ENCODE data around the gene CCDC106.

CCDC106 gene

GRCh38 chr19:55647732-55648584, at the start of gene CCDC106:
TSS of gene CCDC106 (plus strand) at chr19:55648212. CDS start at chr19:55649047, 835 bp downstream.
- peak; percentile 68 for FAIRE-seq
- peak; percentile 67 for DNase-seq (ENCODE audit: insufficient read length, low spot score)

GRCh38 chr19:55598719-55599467, 49.1 kb upstream of the CCDC106 start:
- peak; percentile 59 for FAIRE-seq
- DNase-seq (ENCODE audit: insufficient read length, low spot score) = peak; percentile 79

GRCh38 chr19:55599468-55599841, 48.6 kb upstream of the CCDC106 start, which contains the start of gene FIZ1:
TSS of gene FIZ1 (minus strand) at chr19:55599517. CDS start at chr19:55597865, 1,652 bp downstream.
- DNase-seq (ENCODE audit: insufficient read length, low spot score) (peak; percentile 86), FAIRE-seq (peak; percentile 31)

GRCh38 chr19:55599842-55600661, 48.0 kb upstream of the CCDC106 start, which contains the start of gene ZNF524:
TSS of gene ZNF524 (plus strand) at chr19:55600288. CDS start at chr19:55602113, 1,825 bp downstream.
- peak; percentile 82 for FAIRE-seq

GRCh38 chr19:55600662-55601028, 47.4 kb upstream of the CCDC106 start:
- FAIRE-seq (no peak), DNase-seq (ENCODE audit: insufficient read length, low spot score) (no peak)

More at GRCh38 chr19:55599842-55600661, 48.0 kb upstream of the CCDC106 start, which contains the start of gene ZNF524:
- peak; percentile 74 for DNase-seq (ENCODE audit: insufficient read length, low spot score)

GRCh38 chr19:55601084-55601483, 46.9 kb upstream of the CCDC106 start:
- no peak for FAIRE-seq
- no peak for DNase-seq (ENCODE audit: insufficient read length, low spot score)

- DNase-seq (ENCODE audit: insufficient read length, low spot score) = no peak
- FAIRE-seq = no peak
Observed at GRCh38 chr19:55602104-55603001, 45.7 kb upstream of the CCDC106 start.

- FAIRE-seq (no peak), DNase-seq (ENCODE audit: insufficient read length, low spot score) (no peak)
Observed at GRCh38 chr19:55603115-55603514, 44.9 kb upstream of the CCDC106 start.

GRCh38 chr19:55603581-55604292, 44.3 kb upstream of the CCDC106 start:
- no peak for FAIRE-seq
- DNase-seq (ENCODE audit: insufficient read length, low spot score) = no peak

- DNase-seq (ENCODE audit: insufficient read length, low spot score) (peak; percentile 93), FAIRE-seq (peak; percentile 80)
Observed at GRCh38 chr19:55605207-55605636, 42.8 kb upstream of the CCDC106 start.

- FAIRE-seq = peak; percentile 89
- DNase-seq (ENCODE audit: insufficient read length, low spot score) = peak; percentile 68
Observed at GRCh38 chr19:55605637-55606470, 42.2 kb upstream of the CCDC106 start, which contains the start of gene ZNF865. TSS of gene ZNF865 (plus strand) at chr19:55605647. CDS start at chr19:55613619, 7,972 bp downstream.

GRCh38 chr19:55606471-55606787, 41.6 kb upstream of the CCDC106 start:
- FAIRE-seq = no peak
- no peak for DNase-seq (ENCODE audit: insufficient read length, low spot score)

- no peak for FAIRE-seq
Observed at GRCh38 chr19:55606817-55607216, 41.2 kb upstream of the CCDC106 start.

GRCh38 chr19:55609326-55609725, 38.7 kb upstream of the CCDC106 start:
- no peak for DNase-seq (ENCODE audit: insufficient read length, low spot score)
- FAIRE-seq = no peak

More at GRCh38 chr19:55606817-55607216, 41.2 kb upstream of the CCDC106 start:
- DNase-seq (ENCODE audit: insufficient read length, low spot score) = no peak

- DNase-seq (ENCODE audit: insufficient read length, low spot score) (no peak), FAIRE-seq (no peak)
Observed at GRCh38 chr19:55611300-55611982, 36.6 kb upstream of the CCDC106 start.

- DNase-seq (ENCODE audit: insufficient read length, low spot score) = no peak
- no peak for FAIRE-seq
Observed at GRCh38 chr19:55611983-55612645, 35.9 kb upstream of the CCDC106 start.

GRCh38 chr19:55613396-55613795, 34.6 kb upstream of the CCDC106 start:
- no peak for DNase-seq (ENCODE audit: insufficient read length, low spot score)

More at GRCh38 chr19:55613396-55613795, 34.6 kb upstream of the CCDC106 start:
- no peak for FAIRE-seq
